Measurements from ENCODE around the gene ROBO4. TPM values are rescaled to one million over a fixed set of nuclear protein-coding genes. Genes with fewer than 3 reads are reported as not detected.

Gene ROBO4
- total and polyA plus RNA-seq, 2 of the 13 experiments (the other 11 are each of a cell fraction or from before 2014, with no cell fraction given) = 0.07 to 1.1 TPM

DNA sequence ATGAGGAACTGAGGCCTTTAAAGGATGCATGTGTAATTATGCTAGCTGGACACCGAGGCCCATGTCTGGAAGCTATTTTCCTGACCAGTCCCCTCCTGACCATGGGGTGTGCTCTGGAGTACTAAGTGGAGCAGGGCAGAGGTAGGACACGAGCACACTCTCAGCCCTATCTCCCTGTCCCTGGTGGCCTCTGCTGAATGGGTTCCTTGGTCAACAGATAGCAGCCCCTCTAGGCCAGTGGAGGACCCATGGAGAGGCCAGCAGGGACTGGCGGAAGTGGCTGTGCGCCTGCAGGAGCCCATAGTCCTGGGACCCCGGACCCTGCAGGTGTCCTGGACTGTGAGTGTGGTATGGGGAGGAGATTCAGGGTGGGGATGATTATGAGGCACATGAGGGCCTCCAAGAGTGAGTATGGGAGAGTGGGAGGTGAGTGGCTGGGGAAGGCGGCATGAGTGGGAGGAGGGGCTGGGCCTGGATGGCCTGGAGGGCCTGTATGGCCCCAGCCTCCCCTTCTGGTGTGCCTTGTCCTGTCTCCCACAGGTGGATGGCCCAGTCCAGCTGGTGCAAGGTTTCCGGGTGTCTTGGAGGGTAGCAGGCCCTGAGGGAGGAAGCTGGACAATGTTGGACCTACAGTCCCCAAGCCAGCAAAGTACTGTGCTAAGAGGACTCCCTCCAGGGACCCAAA lies 23.0 kb downstream of the ROBO4 start:
- 68% methylated on average over 6 of the region's 7 CpGs for WGBS (ENCODE audit: low lambda C conversion rate)
- TF ChIP-seq PPARG (CRISPR knock-in tag; conservative IDR thresholded peaks at IDR 0.05) (no peak), GMEB1 (CRISPR knock-in tag; IDR thresholded peaks at IDR 0.05; ENCODE audit: borderline replicate concordance) (no peak), PHF5A (CRISPR knock-in tag; IDR thresholded peaks at IDR 0.05; ENCODE audit: low read depth, unreplicated experiment) (no peak), ZNF546 (CRISPR knock-in tag; conservative IDR thresholded peaks at IDR 0.05) (no peak), ZNF138 (CRISPR knock-in tag; IDR thresholded peaks at IDR 0.05; ENCODE audit: low read depth) (no peak), GATAD1 (CRISPR knock-in tag; IDR thresholded peaks at IDR 0.05) (no peak), IKZF1 (IDR thresholded peaks at IDR 0.05) (no peak), SMC3 (IDR thresholded peaks at IDR 0.05; ENCODE audit: low read length) (no peak), ZNF766 (CRISPR knock-in tag; IDR thresholded peaks at IDR 0.05; ENCODE audit: borderline replicate concordance) (no peak), ZNF724P (CRISPR knock-in tag; IDR thresholded peaks at IDR 0.05; ENCODE audit: borderline replicate concordance) (no peak), THAP11 (CRISPR knock-in tag; IDR thresholded peaks at IDR 0.05) (no peak), ZNF329 (CRISPR knock-in tag; IDR thresholded peaks at IDR 0.05; ENCODE audit: low read depth) (no peak), ZSCAN25 (CRISPR knock-in tag; IDR thresholded peaks at IDR 0.05) (no peak)
- TF ChIP-seq, protein P1, sequence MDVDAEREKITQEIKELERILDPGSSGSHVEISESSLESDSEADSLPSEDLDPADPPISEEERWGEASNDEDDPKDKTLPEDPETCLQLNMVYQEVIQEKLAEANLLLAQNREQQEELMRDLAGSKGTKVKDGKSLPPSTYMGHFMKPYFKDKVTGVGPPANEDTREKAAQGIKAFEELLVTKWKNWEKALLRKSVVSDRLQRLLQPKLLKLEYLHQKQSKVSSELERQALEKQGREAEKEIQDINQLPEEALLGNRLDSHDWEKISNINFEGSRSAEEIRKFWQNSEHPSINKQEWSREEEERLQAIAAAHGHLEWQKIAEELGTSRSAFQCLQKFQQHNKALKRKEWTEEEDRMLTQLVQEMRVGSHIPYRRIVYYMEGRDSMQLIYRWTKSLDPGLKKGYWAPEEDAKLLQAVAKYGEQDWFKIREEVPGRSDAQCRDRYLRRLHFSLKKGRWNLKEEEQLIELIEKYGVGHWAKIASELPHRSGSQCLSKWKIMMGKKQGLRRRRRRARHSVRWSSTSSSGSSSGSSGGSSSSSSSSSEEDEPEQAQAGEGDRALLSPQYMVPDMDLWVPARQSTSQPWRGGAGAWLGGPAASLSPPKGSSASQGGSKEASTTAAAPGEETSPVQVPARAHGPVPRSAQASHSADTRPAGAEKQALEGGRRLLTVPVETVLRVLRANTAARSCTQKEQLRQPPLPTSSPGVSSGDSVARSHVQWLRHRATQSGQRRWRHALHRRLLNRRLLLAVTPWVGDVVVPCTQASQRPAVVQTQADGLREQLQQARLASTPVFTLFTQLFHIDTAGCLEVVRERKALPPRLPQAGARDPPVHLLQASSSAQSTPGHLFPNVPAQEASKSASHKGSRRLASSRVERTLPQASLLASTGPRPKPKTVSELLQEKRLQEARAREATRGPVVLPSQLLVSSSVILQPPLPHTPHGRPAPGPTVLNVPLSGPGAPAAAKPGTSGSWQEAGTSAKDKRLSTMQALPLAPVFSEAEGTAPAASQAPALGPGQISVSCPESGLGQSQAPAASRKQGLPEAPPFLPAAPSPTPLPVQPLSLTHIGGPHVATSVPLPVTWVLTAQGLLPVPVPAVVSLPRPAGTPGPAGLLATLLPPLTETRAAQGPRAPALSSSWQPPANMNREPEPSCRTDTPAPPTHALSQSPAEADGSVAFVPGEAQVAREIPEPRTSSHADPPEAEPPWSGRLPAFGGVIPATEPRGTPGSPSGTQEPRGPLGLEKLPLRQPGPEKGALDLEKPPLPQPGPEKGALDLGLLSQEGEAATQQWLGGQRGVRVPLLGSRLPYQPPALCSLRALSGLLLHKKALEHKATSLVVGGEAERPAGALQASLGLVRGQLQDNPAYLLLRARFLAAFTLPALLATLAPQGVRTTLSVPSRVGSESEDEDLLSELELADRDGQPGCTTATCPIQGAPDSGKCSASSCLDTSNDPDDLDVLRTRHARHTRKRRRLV (CRISPR knock-in tag; IDR thresholded peaks at IDR 0.05) = no peak
- POLR2A ChIA-PET = no interaction called here
- Histone ChIP-seq H3K4me2 (ENCODE audit: low read depth, low read length) (no peak overlapping the region), H3K9ac (ENCODE audit: insufficient read depth, low read depth, low read length) (no peak overlapping the region), H3K79me2 (ENCODE audit: insufficient read depth, low read length) (no peaks in the 10 kb centered on the region), H3K36me3 (replicated peaks in 1 of 2; ENCODE audit: control insufficient read depth in 1 of 2, insufficient read depth in 2 of 2, low read length in 2 of 2) (no peaks in the 10 kb centered on the region), H3K27me3 (ENCODE audit: control insufficient read depth in 1 of 2, insufficient read depth in 2 of 2, low read length in 2 of 2) (peaks cover 2 to 74% of the 10 kb centered on the region in 2 experiments; a peak in 4 of 5 replicates), H3K9me3 (ENCODE audit: low read length) (no peaks in the 10 kb centered on the region), H3K4me3 (replicated peaks in 1 of 3; ENCODE audit: insufficient read depth in 1 of 3, low read depth in 2 of 3, low read length in 3 of 3) (no peak overlapping the region), H2AFZ (ENCODE audit: low read length) (no peak overlapping the region), H3K4me1 (ENCODE audit: insufficient read depth, low read length) (peaks cover 33% of the 10 kb centered on the region), H3K27ac (ENCODE audit: extremely low read length, insufficient read depth, low read length) (no peak overlapping the region), H4K20me1 (ENCODE audit: insufficient read depth, low read length) (no peaks in the 10 kb centered on the region)
- intact Hi-C loops (cut with micrococcal nuclease; ENCODE audit: unreplicated experiment) = no loop called here
- in situ Hi-C loops (cut with HindIII; ENCODE audit: extremely low pct_ligation_motif_present, low pct_unique_long_range_greater_than_20kb) = loop anchor here (5.0 kb wide), 1 partner anchor 78 kb away; the partner anchor contains the start of gene CCDC15
- no peak for DNase-seq (ENCODE audit: low spot score)
- FAIRE-seq = no peak
- CTCF ChIA-PET (ENCODE audit: low intra/inter-chr PET ratio, low total read pairs) = no interaction called here
- no TSS peak for BruUV-seq (replicated peaks)
- no peak for ATAC-seq

Data from HepG2 (cell line).